Measurements from ENCODE around the gene CWF19L2.

- TF ChIP-seq CTCF (IDR thresholded peaks at IDR 0.05; ENCODE audit: low read depth, low read length, poor library complexity, severe bottlenecking) (no peak), EZH2phosphoT487 (IDR thresholded peaks at IDR 0.05; ENCODE audit: borderline replicate concordance, low read length) (no peak)
Observed at GRCh38 chr11:107427569-107428180, 29.9 kb downstream of the CWF19L2 start.

Measured in DOHH2 (cell line).